A549 (cell line): ENCODE measurements around the gene CRACDL.

Source experiments
- CEBPB ChIP-seq, 2 experiments: fragments of >200 bp in 1 of 2; sonication (Bioruptor Twin) in 1 of 2; formaldehyde crosslinking in 1 of 2; IDR thresholded peaks; 2 replicates each; pipeline ENCODE4 v1.6.1; 2012 to 2016
- EHF ChIP-seq: fragments of 250-450 bp; sonication (Bioruptor Pico); IDR thresholded peaks from 2 replicates; pipeline ENCODE4 v1.5.0; 2020; ENCODE audit warnings: mild to moderate bottlenecking
- ELK1 ChIP-seq: fragments of 150-350 bp; IDR thresholded peaks from 2 replicates; pipeline ENCODE4 v1.6.1; 2014; ENCODE audit warnings: low read depth, mild to moderate bottlenecking, low read length
- EP300 ChIP-seq, 2 experiments: fragments of >200 bp; sonication (Bioruptor Twin); formaldehyde crosslinking; IDR thresholded peaks; 2 replicates in 1 of 2; 3 replicates in 1 of 2; pipeline ENCODE4 v1.6.1; 2016 to 2017
- KDM1A ChIP-seq: fragments of 200-600 bp; sonication (generic); IDR thresholded peaks from 2 replicates; pipeline ENCODE4 v1.6.1; 2016; ENCODE audit warnings: low read depth, mild to moderate bottlenecking
- MAFK ChIP-seq: fragments of 450-650 bp; IDR thresholded peaks from 2 replicates; pipeline ENCODE4 v1.6.1; 2014; ENCODE audit not compliant: partially characterized antibody
- MYC ChIP-seq: IDR thresholded peaks from 2 replicates; pipeline ENCODE4 v1.6.1; 2012; ENCODE audit warnings: mild to moderate bottlenecking, inconsistent platforms, low read length, improper control_type of control experiment, borderline replicate concordance
- NR3C1 ChIP-seq: fragments of >200 bp; sonication (Bioruptor Twin); formaldehyde crosslinking; IDR thresholded peaks from 3 replicates; pipeline ENCODE4 v1.6.1; 2017
- POLR2A ChIP-seq: IDR thresholded peaks from 2 replicates; pipeline ENCODE4 v1.6.1; 2012; ENCODE audit warnings: mild to moderate bottlenecking, low read length
- POLR2AphosphoS2 ChIP-seq: conservative IDR thresholded peaks from 2 replicates; pipeline ENCODE4 v1.6.1; 2012; ENCODE audit warnings: low read length, improper control_type of control experiment, inconsistent platforms
- ZFP36 ChIP-seq: fragments of 450-650 bp; IDR thresholded peaks from 2 replicates; pipeline ENCODE4 v1.6.1; 2014; ENCODE audit warnings: borderline replicate concordance; ENCODE audit not compliant: partially characterized antibody
- TF ChIP-seq, protein P1 (sequence below): fragments of >200 bp; sonication (Bioruptor Twin); formaldehyde crosslinking; IDR thresholded peaks from 3 replicates; pipeline ENCODE4 v1.5.1; 2016

DNA sequence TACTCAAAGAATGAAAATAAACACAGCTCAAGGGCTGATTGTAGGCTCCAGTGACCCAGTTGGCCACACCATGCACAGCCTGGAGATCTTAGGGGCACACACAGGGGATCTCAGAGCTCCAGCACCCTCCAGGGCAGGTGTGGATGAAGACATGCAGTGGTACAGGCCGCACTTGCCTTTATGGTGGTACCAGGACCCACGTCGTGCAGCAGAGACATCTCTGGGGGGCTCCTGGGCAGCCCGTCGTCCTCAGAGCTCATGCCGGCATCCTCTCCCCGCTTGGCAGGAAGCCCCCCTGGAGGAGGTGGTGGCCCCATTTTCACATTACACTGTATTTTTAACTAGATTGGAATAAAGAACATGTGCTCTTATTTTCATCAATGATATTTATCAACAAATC, 103.9 kb downstream of the CRACDL start:
- TF ChIP-seq ELK1 (no peak), MYC (no peak), NR3C1 (no peak), EP300 (IDR thresholded peaks at IDR 0.05) (no peak), ZFP36 (no peak), MAFK (no peak), POLR2A (no peak), POLR2AphosphoS2 (no peak), KDM1A (no peak), EHF (CRISPR knock-in tag) (no peak), CEBPB (IDR thresholded peaks at IDR 0.05) (no peak)
- TF ChIP-seq, protein P1, sequence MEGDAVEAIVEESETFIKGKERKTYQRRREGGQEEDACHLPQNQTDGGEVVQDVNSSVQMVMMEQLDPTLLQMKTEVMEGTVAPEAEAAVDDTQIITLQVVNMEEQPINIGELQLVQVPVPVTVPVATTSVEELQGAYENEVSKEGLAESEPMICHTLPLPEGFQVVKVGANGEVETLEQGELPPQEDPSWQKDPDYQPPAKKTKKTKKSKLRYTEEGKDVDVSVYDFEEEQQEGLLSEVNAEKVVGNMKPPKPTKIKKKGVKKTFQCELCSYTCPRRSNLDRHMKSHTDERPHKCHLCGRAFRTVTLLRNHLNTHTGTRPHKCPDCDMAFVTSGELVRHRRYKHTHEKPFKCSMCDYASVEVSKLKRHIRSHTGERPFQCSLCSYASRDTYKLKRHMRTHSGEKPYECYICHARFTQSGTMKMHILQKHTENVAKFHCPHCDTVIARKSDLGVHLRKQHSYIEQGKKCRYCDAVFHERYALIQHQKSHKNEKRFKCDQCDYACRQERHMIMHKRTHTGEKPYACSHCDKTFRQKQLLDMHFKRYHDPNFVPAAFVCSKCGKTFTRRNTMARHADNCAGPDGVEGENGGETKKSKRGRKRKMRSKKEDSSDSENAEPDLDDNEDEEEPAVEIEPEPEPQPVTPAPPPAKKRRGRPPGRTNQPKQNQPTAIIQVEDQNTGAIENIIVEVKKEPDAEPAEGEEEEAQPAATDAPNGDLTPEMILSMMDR, result no peak
